Activated naive CD4-positive, alpha-beta T cell treated with anti-CD3 and anti-CD28 coated beads, Interleukin-2, amount 10 ng/mL, durations not matched to agents 7 days and 5 days (primary cell): ENCODE results near the gene SENP6.
"Not testable (repeated sequence)": the region's sequence is repeated elsewhere in the genome, so short reads cannot be mapped to it uniquely, and the experiment has no call there.

ENCODE experiments used
- CTCF ChIA-PET: fragments of 350-600 bp; sonication (Branson Sonifier 250); formaldehyde crosslinking; loops from one replicate; lab custom pipeline; 2021; ENCODE audit warnings: antibody characterized with exemption; lab: Charles Lee
- DNase-seq: peaks from one replicate; pipeline ENCODE4 v3.0.0-alpha.2; 2020
- H3K27ac Mint-ChIP-seq: one replicate; pipeline ENCODE4 v1.8.0; 2021; ENCODE audit warnings: mild to moderate bottlenecking, moderate library complexity, mixed read lengths
- H3K27me3 Mint-ChIP-seq: one replicate; pipeline ENCODE4 v1.8.0; 2021; ENCODE audit warnings: mild to moderate bottlenecking, mixed read lengths
- H3K36me3 Mint-ChIP-seq: one replicate; pipeline ENCODE4 v1.8.0; 2021; ENCODE audit warnings: mixed read lengths
- H3K4me1 Mint-ChIP-seq: one replicate; pipeline ENCODE4 v1.8.0; 2021; ENCODE audit warnings: mixed read lengths
- H3K4me3 Mint-ChIP-seq: one replicate; pipeline ENCODE4 v1.8.0; 2021; ENCODE audit warnings: mild to moderate bottlenecking, moderate library complexity, mixed read lengths
- H3K9me3 Mint-ChIP-seq: one replicate; pipeline ENCODE4 v1.8.0; 2021; ENCODE audit warnings: mixed read lengths

The SENP6 gene

DNA sequence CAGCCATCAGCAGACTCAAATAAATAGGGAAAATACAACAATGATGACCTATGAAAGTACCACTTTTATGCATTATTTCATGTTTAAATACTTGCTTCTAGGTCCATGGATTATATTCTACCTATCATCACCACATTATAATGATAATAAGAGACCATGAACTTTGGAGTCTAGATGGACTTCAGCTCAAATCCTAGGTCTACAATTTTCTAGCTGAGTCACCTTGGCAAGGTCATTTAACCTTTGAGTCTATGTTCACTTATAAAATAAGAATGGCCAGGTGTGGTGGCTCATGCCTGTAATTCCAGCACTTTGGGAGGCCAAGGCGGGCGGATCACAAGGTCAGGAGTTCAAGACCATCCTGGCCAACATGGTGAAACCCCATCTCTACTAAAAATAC, 5.3 kb upstream of the SENP6 start:
- DNase-seq, CTCF ChIA-PET, H3K36me3 Mint-ChIP-seq, H3K9me3 Mint-ChIP-seq, H3K4me3 Mint-ChIP-seq, H3K27ac Mint-ChIP-seq, H3K27me3 Mint-ChIP-seq: not testable (repeated sequence)
- peaks cover 20% of the 10 kb centered on the region for H3K4me1 Mint-ChIP-seq

DNA sequence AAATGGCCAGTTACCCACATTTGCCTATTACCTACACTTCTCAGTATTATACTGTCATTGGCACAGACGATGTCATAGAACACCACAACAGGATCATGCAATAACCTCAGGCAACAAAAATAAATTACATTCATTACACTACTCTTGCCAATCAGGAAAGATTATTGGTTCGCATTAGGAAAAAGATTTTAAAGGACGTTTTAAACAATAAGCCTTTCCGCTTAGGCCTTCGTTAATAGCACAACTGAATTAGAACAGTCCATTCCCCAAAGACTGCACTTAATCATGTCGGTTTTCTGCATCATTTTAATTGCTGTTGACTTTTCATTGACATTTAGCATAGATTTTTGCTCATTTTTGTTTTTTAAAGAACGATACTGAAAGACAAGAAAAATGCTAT, 912 bp upstream of the SENP6 start:
- H3K27ac Mint-ChIP-seq, result peak overlapping the region; percentile 96
- no peaks in the 10 kb centered on the region for H3K27me3 Mint-ChIP-seq
- no peak for DNase-seq
- no peaks in the 10 kb centered on the region for H3K9me3 Mint-ChIP-seq
- H3K4me1 Mint-ChIP-seq, result peaks cover 44% of the 10 kb centered on the region
- CTCF ChIA-PET, result no interaction called here
- H3K4me3 Mint-ChIP-seq, result peak overlapping the region; percentile 97
- H3K36me3 Mint-ChIP-seq, result peaks cover 18% of the 10 kb centered on the region

DNA sequence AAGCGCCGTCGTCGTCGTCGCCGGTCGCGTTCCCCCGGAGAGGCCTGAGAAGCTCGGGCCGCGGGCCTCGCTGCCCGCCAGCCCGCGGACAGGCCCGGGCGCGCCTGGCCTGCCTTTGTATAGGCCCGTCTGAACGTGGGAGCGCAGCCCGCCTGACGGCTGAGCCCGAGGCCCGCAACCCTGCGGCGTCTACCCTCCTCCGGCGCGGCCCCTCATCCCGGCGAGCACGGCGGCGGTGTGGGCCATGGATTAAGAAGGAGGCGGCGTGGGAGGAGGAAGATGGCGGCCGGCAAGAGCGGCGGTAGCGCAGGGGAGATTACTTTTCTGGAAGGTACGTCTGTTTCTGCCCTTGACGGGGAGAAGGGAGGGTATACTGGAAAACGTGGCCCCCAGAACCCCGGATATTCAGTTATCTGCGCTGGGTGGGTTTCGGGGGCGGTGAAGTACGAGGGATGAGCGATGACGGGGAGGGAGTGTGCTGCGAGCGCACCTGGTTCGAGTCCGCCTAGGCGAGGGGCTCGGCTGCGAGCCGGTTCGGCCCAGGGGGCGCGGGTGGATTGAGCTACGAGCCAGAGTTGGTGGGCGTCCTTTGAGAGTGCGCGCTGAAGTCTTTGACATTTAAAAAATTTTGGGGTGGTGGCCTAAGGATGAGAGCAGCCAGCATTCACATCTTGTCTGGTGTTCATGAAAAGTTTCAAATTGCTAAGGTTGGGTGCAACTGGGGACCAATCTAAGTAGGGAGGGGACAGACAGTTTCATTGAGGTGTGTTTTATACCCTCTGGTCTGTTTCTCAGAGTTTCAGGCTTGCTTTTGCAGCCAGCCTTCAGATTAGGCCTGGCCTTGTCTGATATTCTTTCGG, 796 bp downstream of the SENP6 start:
- no peaks in the 10 kb centered on the region for H3K27me3 Mint-ChIP-seq

DNA sequence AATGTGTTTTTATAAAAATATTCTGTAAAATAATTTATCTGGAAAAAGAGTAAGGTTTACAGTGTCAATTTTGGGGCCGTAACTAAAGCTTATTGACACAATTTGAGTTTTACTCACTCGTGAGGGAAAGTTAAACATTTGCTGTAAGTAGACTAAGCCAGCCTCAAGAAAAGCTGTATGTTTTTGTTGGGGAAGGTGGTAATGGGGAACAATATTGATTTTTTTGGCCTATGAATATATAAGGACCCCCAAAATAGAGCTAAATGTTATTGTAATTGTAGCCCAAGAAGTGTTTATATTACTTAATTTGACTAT, 1.4 kb downstream of the SENP6 start:
- H3K27ac Mint-ChIP-seq, result peak overlapping the region; percentile 94
- no peaks in the 10 kb centered on the region for H3K27me3 Mint-ChIP-seq
- peaks cover 23% of the 10 kb centered on the region for H3K36me3 Mint-ChIP-seq
- no peaks in the 10 kb centered on the region for H3K9me3 Mint-ChIP-seq
- CTCF ChIA-PET, result interaction anchor here (1.2 kb wide), 1 partner anchor 10 kb away, joined by 5 read pairs; no protein-coding TSS in a partner anchor
- H3K4me3 Mint-ChIP-seq, result peak overlapping the region; percentile 97
- H3K4me1 Mint-ChIP-seq, result peaks cover 57% of the 10 kb centered on the region
- no peak for DNase-seq

More for the DNA sequence above, 796 bp downstream of the SENP6 start:
- peak overlapping the region; percentile 97 for H3K4me3 Mint-ChIP-seq
- H3K9me3 Mint-ChIP-seq, result no peaks in the 10 kb centered on the region
- H3K4me1 Mint-ChIP-seq, result peaks cover 53% of the 10 kb centered on the region
- peak; percentile 68 for DNase-seq
- H3K36me3 Mint-ChIP-seq, result peaks cover 22% of the 10 kb centered on the region
- CTCF ChIA-PET, result interaction anchor here (1.2 kb wide), 1 partner anchor 11 kb away, joined by 5 read pairs; no protein-coding TSS in a partner anchor
- H3K27ac Mint-ChIP-seq, result peak overlapping the region; percentile 96

DNA sequence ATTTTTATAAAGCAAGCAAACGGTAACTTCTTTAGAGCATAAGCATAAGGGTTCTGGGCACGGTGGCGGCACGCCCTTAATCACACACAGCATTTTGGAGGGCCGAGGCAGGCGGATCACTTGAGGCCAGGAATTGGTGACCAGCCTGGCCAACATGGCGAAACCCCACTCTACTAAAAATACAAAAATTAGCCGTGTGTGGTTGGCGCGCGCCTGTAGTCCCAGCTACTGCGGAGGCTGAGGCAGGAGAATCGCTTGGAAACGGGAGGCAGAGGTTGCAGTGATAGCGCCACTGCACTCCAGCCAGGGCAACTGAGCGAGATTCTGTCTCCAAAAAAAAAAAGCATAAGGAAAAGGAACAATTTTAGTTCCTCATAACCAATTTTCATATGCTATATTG, 2.6 kb downstream of the SENP6 start:
- DNase-seq, result no peak
- CTCF ChIA-PET, result no interaction called here
- no peaks in the 10 kb centered on the region for H3K27me3 Mint-ChIP-seq
- H3K36me3 Mint-ChIP-seq, result peaks cover 23% of the 10 kb centered on the region
- no peak overlapping the region for H3K27ac Mint-ChIP-seq
- H3K4me1 Mint-ChIP-seq, result peaks cover 57% of the 10 kb centered on the region
- H3K4me3 Mint-ChIP-seq, result peak overlapping the region; percentile 97
- no peaks in the 10 kb centered on the region for H3K9me3 Mint-ChIP-seq

DNA sequence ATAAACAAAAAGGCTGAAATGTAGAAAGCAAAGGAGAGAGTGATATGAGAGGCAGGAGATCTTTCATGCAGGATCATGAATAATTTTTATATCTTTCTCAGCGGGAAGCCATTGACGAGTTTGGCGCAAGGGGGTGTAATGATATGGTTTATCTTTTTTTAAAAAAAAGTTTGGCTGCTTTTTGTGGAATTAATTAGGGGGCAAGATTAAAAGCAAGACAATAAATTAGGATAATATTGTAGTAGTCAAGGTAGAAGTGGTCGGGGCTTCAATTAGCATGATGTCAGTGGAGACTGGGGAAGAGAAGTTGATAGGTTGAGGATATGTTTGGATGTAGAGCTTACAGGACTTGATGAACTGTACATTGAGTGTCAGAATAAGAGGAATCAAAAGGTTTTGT, 4.0 kb downstream of the SENP6 start:
- no peaks in the 10 kb centered on the region for H3K9me3 Mint-ChIP-seq
- no peaks in the 10 kb centered on the region for H3K27me3 Mint-ChIP-seq
- H3K4me1 Mint-ChIP-seq, result peaks cover 57% of the 10 kb centered on the region
- no peak overlapping the region for H3K4me3 Mint-ChIP-seq
- CTCF ChIA-PET, result no interaction called here
- no peak for DNase-seq
- H3K27ac Mint-ChIP-seq, result no peak overlapping the region
- H3K36me3 Mint-ChIP-seq, result peaks cover 24% of the 10 kb centered on the region

DNA sequence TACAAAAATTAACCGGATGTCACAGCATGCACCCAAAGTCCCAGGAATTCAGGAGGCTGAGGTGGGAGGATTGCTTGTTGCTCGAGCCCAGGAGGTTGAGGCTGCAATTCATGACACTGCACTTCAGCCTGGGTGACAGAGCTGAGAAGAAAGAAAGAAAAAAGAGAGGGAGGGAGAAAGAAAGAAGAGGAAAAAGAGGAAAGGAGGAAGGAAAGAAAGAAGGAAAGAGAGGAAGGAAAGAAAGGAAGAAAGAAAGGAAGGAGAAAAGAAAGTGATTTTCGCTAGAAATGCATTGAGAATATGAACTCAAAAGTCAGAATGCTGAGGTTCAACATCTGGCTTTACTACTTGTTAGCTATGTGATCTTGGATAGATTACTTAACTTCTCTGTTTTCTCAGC, 6.6 kb downstream of the SENP6 start:
- Mint-ChIP-seq H3K27me3 (no peaks in the 10 kb centered on the region), H3K4me1 (peaks cover 73% of the 10 kb centered on the region), H3K36me3 (peaks cover 19% of the 10 kb centered on the region), H3K4me3 (no peak overlapping the region), H3K9me3 (no peaks in the 10 kb centered on the region), H3K27ac (no peak overlapping the region)
- no peak for DNase-seq
- CTCF ChIA-PET, result no interaction called here

DNA sequence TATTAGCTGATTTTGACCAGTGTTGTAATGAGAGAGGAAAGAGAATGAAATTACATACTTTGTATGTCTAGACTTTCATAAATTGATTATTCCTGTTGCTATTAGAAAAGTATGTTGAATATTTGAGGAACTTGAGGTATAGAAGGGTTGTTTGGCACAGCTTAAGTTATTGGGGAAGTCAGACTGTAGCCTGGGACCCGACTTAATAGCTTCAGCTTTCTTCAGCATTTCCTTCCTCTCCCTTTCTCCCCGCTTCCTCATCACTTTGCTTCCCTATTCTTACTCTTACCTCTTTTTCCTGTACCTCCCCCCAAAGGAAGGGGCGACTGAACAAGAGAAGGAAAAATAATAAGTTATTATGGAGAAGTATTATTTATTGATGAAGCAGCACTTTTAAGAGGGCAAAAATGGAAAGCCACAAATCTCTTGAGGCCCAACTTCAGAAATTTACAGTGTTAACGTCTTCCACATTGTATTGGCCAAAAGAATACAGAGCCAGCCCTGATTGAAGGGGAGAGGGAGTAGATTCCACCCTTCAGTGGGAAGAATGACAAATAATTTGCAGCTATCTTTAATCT, 7.4 kb downstream of the SENP6 start:
- Mint-ChIP-seq H3K27me3 (no peaks in the 10 kb centered on the region), H3K27ac (no peak overlapping the region), H3K4me3 (no peak overlapping the region), H3K36me3 (peaks cover 16% of the 10 kb centered on the region), H3K9me3 (no peaks in the 10 kb centered on the region), H3K4me1 (peaks cover 72% of the 10 kb centered on the region)
- CTCF ChIA-PET, result no interaction called here
- DNase-seq, result no peak

DNA sequence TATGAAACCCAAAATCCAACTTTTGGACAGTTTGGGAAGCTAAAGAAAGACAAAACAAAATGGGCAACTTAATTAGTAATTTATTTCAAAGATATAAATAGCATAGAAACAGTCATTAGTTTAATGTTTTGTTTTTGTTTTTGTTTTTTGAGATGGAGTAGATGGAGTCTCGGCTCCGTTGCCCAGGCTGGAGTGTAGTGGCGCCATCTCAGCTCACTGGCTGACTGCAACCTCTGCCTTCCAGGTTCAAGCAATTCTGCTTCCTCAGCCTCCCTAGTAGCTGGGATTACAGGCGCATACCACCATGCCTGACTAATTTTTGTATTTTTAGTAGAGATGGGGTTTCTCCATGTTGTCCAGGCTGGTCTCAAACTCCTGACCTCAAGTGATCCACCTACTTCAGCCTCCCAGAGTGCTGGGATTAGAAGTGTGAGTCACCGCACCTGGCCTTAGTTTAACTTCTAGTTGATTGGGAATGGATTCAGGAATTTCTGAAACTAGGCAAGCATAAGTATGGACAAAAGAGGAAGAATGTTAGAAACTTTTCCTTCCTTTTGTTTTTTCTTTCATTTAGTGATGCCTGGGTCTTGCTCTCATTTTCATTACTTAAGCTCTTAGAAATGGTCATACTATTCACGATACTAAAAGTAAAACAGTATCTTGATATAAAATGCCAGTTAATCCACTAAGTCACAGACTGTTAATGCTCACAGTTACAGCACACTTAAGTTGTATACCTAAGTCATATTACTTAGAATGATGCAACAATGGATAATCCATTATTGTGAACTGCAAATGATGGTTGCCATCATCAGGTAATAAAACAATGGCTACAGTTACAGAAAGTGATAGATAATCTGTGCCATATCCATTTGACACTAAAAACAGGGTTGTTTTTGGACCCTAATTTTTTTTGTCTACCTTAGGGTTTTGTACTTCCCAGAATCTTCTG, 8.2 kb downstream of the SENP6 start:
- CTCF ChIA-PET, result no interaction called here
- H3K4me3 Mint-ChIP-seq, result no peak overlapping the region
- DNase-seq, result no peak
- peaks cover 13% of the 10 kb centered on the region for H3K36me3 Mint-ChIP-seq
- peaks cover 70% of the 10 kb centered on the region for H3K4me1 Mint-ChIP-seq
- no peaks in the 10 kb centered on the region for H3K27me3 Mint-ChIP-seq
- no peak overlapping the region for H3K27ac Mint-ChIP-seq
- no peaks in the 10 kb centered on the region for H3K9me3 Mint-ChIP-seq

DNA sequence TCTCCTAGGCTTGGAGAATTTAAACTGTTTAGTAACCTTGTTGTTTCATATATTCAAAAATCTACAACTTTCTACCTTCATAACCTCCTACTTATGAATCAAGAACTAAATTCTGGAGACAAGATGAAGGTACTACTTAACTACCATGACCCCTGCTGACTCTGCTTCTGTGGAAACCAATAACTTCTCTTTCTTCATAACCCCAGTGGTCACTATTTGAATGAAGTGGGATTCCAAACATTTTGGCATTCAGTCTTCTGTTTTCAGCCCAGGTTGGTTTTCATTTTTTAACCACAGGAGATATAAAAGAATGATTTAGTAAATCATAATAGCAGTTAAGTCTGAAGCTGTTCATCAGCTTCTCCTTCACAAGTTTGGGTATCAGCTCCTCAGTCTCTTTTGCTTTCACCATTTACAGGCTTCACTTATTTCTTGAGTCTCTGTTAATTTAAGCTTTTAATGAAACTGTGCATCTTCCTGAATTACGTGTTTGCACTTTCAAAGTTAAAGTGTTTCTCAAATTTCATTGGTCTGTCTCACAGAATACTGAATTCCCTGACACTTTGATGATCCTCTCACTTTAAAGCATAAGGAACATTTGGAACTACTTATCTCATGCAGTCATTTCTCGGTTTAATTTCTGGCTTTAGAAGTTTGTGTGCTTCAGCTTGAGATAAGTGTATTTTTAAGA, 9.5 kb downstream of the SENP6 start:
- CTCF ChIA-PET, result no interaction called here
- H3K4me3 Mint-ChIP-seq, result no peak overlapping the region
- no peak for DNase-seq
- H3K27me3 Mint-ChIP-seq, result no peaks in the 10 kb centered on the region
- H3K36me3 Mint-ChIP-seq, result peaks cover 12% of the 10 kb centered on the region
- peak overlapping the region; percentile 17 for H3K27ac Mint-ChIP-seq
- no peaks in the 10 kb centered on the region for H3K9me3 Mint-ChIP-seq
- peaks cover 64% of the 10 kb centered on the region for H3K4me1 Mint-ChIP-seq

DNA sequence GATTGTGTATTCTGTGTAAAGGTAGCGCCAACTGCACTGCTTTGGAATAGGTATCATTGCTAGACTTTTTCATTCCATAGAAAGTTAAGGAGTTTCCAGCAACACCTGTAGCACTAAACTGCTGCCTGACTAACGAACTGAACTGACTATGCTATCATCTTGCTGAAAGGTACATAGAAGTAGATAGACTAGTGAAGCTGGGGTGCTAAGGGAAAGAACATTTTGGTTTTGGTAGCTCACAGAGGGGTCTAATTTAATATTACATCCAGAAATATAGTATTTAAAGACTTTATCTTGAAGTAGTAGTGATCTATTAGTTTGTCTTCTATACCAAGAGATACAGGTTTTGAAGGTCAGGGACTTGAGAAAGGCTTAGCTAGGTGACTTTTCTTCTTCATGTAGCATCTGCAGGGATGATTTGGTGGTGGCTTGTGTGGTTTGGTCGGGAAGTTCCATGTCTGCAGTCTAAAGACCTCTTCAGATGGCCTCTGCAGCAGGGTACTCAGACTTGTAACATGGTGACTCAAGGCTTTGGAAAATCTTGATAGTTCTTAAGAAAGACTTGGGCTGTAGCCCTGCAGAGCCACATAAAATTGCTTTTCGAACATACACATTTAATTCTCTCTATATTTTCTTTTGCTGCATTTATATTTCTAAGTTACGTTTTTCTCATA, 10.2 kb downstream of the SENP6 start:
- Mint-ChIP-seq H3K36me3 (peaks cover 11% of the 10 kb centered on the region), H3K27me3 (no peaks in the 10 kb centered on the region), H3K9me3 (no peaks in the 10 kb centered on the region), H3K27ac (peak overlapping the region; percentile 17), H3K4me1 (peaks cover 62% of the 10 kb centered on the region), H3K4me3 (no peak overlapping the region)
- DNase-seq, result no peak
- CTCF ChIA-PET, result no interaction called here

DNA sequence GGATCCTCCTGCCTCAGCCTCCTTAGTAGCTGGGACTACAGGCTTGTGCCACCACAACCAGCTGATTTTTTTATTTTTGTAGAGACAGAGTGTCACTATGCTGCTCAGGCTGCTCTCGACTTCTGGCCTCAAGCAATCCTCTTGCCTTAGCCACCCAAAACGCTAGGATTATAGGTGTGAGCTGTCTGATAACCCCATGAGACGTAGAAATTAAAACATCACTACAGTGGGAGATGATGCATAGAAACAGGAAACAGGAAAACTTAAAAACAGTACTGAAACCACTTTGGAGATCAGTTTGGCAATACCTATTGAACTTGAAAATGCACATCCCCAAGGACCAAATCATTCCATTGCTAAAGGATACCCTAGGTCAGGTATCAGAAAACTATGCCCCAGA, 10.8 kb downstream of the SENP6 start:
- Mint-ChIP-seq H3K27me3 (no peaks in the 10 kb centered on the region), H3K36me3 (peaks cover 9% of the 10 kb centered on the region), H3K4me3 (no peak overlapping the region), H3K4me1 (peaks cover 57% of the 10 kb centered on the region), H3K9me3 (no peaks in the 10 kb centered on the region), H3K27ac (peak overlapping the region; percentile 12)
- CTCF ChIA-PET, result interaction anchor here (1.4 kb wide), 1 partner anchor 9 kb away, joined by 5 read pairs; no protein-coding TSS in a partner anchor
- no peak for DNase-seq

DNA sequence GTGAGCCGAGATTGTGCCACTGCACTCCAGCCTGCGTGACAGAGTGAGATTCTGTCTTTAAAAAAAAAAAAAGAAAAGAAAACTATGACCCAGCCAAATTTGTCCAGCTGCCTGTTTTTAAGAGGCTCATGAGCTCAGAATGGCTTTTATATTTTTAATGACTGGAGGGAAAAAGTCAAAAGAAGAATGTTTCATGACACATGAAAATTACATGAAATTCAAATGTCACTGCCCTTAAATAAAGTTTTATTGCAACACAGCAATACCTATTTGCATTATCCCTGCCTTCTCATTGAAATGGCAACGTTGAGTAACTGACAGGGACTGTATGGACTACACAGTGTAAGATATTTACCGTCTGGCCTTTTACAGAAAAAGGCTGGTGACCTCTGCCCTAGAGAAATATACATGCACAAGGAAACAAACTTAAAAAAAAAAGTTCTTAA, 11.4 kb downstream of the SENP6 start:
- Mint-ChIP-seq H3K4me1 (peaks cover 53% of the 10 kb centered on the region), H3K27me3 (no peaks in the 10 kb centered on the region), H3K27ac (no peak overlapping the region), H3K9me3 (no peaks in the 10 kb centered on the region), H3K36me3 (peaks cover 7% of the 10 kb centered on the region), H3K4me3 (no peak overlapping the region)
- DNase-seq, result no peak
- CTCF ChIA-PET, result interaction anchor here (0.7 to 1.4 kb wide), 2 partner anchors 10 to 14 kb away, joined by 3 to 5 read pairs; no protein-coding TSS in a partner anchor
